Stimulated activated CD8-positive, alpha-beta memory T cell treated with anti-CD3 and anti-CD28 coated beads, Interleukin-4, amount 100 ng/mL, for 1 hour (primary cell): ENCODE data around the gene HDAC2.
"Not testable (repeated sequence)": the region's sequence is repeated elsewhere in the genome, so short reads cannot be mapped to it uniquely, and the experiment has no call there.

Experiments used
- DNase-seq, 2 donors: peaks; one replicate each; pipeline ENCODE4 v3.0.0-alpha.2; 2020; ENCODE audit warnings: low read depth in 2 of 2, low spot score in 1 of 2

Gene HDAC2

DNA sequence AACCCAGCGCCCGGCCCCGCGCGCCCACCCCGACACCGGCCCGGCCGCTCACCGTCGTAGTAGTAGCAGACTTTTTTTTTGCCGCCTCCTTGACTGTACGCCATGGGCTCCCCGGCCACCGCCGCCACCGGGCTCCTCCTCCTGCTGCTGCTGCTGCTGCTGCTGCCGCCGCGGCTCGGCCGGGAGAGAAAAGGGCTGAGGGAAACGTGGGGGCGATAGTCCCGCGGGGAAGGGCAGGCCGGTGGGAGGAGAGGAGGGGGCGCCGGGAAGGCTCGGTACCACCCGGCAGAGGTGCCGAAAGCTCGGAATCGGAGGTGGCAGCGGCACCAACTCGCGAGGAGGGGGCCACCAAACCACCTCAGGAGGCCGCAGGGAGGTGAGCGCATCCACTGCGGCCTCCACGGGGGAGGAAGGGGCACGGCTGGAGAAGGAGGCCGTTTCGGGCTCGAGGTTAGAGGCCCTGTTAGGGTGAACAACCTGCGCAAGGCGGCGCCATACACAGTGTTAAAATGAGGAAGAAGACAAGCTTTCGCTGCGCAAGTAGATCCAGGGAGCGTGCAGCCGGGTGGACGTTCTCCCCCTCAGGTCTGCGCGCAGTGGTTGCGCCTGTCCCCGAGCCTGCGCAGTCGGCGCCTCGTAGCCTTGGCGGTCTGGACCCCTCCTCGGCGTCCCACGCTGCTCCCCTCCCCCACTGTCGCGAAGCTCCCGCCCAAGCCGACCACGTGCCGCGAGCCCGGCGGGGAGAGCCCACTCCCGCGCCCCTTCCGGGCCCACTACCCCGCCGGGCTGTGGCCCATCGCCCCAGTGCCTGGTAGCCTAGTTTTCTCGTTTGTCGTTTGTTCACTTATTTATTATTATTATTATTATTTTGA lies at the start of gene HDAC2:
TSS of gene HDAC2 (minus strand) at position 344 of the 872 bp plus-strand sequence. CDS start at position 104, 240 bp downstream.
- DNase-seq, result peak; percentile 72 to 75

DNA sequence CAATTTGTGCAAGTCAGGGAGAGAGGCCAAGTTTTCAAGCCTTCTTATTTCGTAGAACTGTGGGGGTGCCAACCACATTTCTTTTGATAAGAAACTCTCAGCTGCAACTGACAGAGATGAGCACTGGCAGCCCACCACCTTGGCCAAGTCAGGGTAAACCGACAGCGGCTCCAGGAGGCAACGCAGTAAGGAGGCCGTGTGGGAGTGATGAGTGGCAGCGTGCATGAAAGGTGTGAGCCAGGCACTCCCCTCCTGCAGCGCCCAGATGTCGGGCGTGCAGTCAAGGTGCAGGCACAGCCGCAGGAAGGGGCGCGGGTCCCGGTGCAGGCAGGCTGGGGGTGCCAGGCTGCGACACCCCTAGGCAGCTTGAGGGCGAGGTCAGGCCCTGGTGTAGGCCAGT lies 49.2 kb upstream of the HDAC2 start:
- DNase-seq, result no peak

DNA sequence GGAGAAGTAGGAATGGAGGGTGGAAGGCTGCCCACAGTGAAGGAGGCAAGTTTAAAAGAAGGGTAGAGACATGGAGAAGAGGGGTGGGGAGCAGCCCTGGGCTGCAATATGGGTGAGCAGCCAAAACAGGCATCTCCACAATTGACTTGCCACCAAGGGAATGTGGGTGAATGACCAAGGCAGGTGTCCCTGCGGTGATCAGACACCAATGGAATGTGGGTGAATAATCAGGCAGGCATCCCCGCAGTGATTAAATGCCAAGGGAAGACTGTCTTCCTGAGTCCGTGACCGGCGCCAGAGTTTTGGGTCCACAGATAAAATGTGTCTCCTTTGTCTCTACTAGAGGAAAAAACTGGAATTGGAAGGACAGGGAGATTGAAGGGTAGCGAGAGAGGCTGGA lies 46.2 kb upstream of the HDAC2 start:
- not testable (repeated sequence) for DNase-seq

DNA sequence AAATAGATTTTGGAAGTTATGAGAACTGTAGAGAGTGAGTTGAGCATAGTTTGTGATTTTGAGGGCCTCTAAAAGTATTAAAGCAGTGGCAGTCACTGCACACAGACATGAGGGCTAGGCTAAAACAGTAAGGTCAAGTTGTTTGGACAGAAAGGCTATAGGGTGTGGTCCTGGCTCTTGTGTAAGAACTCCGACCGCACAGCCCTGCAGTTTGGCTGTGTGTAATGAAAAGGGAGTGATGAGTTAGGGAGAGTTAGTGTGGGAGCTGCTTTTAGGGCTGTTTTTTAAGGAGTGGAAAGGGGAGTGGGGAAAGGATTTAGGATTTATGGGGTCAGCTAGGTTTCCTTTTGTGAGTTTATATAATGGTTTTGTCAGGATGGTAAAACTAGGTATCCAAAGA lies 43.2 kb upstream of the HDAC2 start:
- not testable (repeated sequence) for DNase-seq

DNA sequence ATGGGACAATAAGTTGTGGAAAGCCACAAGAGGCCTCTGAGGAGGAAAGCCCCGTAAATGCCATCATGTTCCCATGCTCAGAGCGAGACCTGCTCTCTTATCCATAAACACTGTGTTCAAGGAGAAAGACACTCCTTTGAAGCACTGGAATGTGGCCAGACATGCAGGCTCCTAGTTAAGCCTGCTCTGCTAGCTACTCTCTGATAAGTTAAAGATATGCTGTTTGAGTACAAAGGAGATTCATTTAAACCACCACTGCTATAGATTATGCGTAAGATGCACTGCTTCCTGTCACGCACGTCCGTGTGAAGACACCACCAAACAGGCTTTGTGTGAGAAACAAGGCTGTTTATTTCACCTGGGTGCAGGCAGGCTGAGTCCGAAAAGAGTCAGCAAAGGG lies 40.5 kb upstream of the HDAC2 start:
- not testable (repeated sequence) for DNase-seq

DNA sequence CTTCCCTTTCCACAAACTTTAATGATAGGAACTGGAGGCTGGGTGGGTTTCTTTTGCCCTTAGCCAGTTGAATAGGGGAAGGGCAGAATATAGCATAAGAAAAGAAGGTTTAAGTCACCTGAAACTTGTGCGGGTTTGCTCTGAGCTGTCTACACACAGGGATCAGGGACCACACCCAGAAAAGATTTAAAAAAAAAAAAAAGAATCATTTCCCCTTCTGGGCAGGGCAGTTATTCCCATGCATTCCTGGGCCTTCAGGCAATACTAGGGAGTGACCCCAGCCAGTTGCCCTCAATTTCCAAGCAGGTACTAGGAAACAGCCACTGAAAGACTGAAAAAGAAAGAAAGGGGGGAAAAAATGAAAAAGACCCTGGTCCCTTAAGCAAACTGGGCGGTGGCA lies 39.6 kb upstream of the HDAC2 start:
- DNase-seq, result no peak

DNA sequence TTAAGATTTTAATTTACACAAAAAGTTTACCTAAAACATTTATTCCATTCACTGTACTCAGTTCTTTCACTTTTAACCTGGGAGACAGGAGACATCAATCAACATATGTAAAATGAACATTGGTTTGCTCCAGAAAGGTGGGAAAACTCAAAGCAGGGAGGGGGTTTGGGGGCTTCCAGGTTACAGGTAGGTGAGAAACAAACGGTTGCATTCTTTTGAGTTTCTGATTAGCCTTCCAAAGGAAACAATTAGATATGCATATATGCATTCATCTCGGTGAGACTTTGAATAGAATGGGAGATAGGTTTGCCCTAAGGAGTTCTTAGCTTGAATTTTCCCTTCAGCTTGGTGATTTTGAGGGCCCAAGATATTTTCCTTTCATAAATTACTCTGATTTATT lies 38.2 kb upstream of the HDAC2 start:
- DNase-seq, result no peak

DNA sequence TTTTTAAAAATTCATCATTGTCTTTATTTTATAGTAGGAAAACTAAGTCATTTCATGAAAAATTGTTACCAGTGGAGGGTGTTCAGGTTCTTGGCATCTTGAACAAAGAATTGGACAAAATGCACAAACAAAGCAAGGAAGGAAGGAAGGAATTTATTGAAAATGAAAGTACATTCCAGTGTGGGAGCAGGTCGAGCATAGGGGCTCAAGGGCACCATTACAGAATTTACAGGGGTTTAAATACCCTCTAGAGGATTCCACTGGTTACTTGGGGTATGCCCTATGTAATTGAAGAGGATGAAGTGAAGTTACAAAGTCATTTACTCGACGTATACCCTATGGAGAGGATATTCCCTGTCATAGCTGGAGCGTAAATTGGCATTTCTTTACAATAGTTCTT lies 37.4 kb upstream of the HDAC2 start:
- DNase-seq, result no peak

DNA sequence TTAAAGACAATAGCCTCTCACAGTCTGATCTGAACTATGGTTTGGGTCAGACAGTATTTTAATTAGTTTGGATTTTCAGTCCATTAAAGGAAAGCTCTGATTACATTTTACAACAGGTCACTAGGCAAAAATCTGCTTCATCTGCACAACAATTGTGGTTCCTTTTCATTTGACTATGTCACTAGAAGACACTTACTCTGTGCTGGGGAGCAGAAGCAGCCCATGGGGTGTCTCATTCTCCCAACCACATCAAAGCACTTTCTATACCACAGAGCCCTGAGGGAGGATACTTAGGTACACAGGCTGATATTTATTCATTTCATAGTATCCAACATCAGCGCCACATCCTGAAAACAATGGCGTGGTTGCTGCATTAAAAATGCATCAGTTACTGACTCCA lies 36.6 kb upstream of the HDAC2 start:
- DNase-seq, result no peak

DNA sequence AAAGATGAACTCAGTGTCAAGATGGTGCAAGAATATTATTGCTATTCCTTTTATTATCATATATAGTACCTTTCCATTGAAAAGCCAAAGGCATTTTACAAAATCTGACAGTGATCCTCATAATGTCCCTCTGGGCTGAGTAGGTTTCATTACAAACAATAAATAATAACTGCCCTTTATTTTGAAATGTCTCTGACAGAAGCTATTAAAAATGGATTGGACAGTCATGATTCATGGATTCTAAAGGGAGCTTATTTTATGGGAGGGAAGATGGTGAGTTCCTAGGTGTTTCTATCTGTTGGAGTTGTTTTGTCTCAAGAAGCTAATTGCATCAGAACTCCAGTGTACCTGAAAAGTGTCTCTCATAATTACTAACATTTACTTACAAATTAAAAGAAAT lies 30.4 kb upstream of the HDAC2 start:
- no peak for DNase-seq

DNA sequence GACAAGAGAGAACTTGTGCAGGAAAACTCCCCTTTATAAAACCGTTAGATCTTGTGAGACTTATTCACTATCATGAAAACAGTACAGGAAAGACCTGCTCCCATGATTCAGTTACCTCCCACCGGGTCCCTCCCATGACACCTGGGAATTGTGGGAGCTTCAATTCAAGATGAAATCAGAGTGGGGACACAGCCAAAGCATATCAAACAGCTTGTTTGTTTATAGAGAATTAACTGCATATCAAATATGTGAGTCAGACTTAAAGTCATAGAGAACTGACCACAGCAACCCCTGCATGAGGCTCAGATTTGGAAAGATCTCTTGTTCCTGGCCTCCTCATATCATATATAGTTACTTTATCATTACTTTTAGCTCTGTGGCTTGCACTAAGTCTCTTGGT lies 29.1 kb upstream of the HDAC2 start:
- no peak for DNase-seq

DNA sequence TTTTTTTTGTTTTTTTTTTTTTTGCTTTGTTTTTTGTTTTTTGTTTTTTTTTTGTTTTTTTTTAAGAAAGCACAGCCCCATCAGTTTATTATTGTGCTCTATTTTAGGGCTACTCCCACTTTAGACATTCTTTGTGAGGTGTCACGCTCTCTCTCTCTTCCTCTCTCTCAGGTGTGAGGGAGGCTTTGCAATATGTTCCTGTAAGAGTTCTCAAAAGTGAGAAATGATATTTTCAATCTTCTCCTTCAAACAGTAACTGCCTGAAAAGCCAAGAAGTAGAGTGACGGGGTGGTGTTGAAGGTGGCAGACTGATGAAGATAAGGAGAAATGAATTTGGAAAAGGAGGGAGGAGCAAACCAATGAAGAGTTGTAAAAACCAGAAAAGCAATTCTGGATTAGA lies 28.3 kb upstream of the HDAC2 start:
- DNase-seq, result no peak

DNA sequence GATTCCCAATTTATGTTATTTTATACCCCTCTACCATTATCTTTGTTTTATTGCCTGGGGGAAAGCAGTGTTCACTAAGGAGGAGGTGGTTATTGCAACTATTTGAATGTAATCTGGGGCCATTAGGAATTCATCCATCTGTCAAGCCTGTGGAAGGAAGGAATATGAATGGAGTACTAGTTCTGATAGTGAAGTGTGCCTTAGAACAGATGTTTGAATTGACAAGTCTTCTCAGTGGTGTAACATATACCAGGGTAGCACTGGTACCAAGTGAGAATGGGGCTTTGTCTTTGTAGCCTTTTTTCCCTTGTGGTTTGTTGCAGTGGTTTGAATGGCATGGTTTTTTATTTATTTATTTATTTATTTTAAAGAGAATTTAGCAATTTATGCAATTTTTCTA lies 27.9 kb upstream of the HDAC2 start:
- DNase-seq, result no peak

DNA sequence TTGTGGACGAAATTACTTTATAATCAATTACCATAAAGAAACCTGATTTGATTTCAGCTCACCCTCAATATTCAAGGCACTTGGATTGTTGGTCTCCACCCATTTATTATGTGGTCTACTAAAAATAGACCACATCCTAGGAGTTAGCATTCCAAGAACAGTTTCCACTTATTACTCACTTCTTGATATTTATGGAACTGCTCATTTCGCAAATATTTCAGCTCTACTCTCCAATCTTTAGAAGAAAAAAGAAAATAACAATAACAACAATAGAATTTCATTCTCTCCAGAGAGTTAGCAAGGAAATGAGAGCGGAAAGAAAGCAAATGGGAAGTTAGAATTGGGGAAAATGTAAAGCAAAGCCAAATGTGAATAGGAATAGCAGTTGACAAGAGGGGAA lies 26.2 kb upstream of the HDAC2 start:
- DNase-seq, result no peak

DNA sequence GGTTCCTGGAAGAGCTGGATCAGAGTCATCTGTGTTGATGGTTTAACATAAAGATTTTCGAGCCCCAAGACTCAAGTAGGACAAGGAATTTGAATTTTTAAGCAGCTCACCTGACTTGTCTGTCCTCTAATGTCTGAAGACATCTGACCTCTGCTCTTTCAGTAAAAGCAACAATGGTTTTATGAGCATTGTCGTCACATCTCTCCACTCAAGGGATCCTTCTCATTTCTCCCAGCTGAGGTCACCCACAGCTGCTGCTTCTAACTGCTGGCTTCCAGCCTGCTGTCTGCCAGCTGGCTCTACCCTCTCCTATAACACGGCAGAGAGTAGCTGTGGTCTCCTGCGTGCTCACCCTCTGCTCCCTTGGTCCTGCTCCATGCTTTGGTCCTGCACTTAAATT lies 24.7 kb upstream of the HDAC2 start:
- DNase-seq, result no peak

DNA sequence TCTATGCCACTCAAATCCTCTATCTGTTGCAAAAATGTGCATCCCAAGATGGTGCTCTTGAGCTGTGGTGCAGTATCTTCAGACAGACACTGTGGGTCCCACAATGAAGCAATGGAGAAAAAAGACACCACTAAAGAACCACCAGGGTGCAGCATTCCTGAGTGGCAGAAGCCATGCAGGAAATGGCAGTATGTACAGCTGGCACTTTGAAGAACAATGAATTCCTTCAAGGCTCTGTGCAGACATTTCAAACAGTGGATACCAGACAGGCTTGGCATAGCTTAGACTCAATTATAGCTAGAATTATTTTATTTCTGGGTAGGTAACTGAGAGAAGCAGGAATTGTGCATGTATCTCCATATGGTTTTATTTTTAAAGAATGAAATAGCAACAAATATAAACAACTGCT lies 24.0 kb upstream of the HDAC2 start:
- DNase-seq, result no peak

DNA sequence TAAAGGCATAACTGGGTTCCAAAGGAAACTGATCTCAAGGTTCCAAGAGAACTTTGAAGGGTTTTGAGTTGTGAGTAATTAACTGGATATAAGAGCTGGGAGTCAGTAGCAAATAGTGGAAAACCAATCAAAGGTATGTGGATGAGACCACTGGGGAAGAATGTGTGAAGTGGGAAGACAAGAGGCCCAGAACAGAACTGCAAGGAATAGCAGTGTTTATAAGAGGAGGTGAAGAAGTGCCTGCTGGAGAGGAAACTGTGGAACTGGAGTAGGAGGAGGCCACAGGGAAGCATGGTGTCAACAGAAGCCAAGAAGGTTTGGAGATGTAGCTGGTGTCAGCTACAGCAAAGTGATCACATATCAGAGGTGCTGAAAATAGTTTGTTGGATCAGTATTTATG lies 18.7 kb upstream of the HDAC2 start:
- no peak for DNase-seq

DNA sequence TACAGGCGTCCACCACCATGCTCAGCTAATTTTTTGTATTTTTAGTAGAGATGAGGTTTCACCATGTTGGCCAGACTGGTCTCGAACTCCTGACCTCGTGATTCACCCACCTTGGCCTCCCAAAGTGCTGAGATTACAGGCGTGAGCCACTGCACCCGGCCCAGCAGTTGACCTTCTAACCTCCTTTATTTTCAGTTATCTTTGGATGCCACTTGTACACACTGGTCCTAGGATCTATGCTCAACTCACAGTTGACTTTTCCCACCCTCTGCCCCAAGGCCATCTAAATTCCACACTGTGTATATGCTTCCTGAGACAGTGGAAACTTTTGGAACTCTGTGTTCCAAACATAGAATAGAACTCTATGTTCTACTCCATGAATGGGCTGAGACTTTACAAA lies 11.7 kb upstream of the HDAC2 start:
- DNase-seq, result not testable (repeated sequence)

DNA sequence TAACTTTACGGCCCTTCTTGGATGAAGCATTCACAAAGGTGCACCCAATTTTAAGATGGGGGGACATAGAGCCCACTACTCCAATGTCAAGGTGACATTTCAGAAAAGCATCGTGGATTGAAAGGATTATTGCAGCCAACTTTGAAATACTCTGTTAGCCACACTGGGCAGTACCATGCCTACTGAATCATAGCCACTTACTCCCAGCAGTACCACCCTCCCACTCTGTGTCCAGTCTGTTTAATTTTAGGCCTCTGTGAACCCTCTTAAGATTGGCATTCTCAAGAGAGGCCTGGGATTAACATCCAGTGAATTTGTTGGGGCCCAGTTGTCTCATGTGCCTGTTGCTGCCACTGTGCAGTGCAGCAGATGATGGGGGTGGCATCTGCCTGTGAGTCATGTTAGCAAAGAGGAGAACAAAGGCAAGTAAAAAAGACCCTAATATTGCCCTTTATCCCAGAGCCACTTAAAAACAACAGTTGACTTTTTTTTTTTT lies 11.2 kb upstream of the HDAC2 start:
- DNase-seq, result no peak

DNA sequence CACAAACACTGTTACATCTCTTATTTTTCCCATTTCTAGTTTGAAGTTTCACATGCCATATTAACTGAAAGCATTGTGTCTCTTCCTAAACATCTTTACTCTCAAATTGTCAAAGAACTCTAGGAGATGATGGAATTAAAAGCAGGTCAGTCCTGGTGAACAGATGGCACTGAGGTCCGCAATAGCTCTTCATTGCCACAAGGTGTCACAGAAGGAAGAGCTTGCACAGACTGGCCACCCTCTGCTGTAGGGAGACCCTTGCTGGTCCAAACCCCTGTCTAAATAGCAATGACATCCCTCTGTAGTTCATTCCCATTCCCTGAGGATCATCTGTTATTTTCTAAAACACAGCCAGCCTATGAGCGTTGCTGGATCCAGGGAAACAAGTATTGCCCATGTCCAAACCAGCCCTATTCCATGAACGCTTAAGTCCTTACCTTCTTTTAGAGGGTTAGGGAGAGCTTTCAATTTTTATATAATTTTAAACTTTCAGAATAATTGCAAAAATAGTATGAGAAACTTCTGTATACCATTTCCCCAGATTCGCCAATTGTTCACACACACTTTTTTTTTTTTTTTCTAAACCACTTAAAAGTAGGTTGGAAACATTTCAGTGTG lies 10.1 kb upstream of the HDAC2 start:
- DNase-seq, result no peak

DNA sequence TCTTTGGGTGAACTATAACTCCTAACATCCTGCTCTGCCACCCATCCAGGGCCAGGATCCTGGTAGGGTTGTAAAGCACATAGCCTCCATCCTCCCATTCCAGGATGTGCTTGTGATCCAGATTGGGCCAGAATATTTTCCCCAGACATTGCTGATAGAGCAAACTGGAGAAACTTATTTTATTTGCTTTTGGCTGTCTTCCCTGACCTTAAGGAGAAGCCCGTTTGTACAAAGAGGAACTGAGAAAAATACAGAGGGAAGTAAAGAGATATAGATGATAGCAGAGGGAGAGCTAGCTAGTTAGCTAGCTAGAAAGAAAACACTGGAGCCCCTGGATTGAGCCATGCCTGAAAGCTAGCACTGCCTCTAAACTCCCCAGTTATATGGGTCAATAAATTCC lies 9.0 kb upstream of the HDAC2 start:
- DNase-seq, result no peak

DNA sequence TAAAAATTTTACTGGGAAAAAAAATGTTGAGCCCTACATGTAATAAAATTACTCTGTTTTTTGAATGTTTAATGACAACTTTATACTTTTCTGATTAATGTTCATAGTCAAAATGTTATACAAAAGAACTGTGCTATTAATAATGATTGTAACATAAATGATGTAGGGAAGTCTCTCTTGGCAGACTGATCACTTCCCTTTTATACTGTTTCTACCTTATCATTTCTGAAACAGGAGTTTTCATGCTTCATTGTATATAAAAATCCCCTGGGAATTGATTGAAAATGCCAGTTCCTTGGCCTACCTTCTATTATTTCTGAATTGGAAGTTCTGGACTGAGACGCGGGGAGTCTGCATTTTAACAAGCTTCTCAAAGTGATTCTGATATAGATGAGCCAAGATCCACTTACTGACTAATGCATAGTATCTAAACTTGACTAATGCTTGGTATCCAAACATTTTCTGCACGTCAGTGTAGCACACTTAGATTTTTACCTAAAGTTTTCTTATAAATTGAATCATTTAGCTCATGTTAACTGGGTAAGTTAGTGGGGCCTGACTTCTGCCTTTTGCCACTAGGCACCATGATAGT lies 7.2 kb upstream of the HDAC2 start:
- DNase-seq, result no peak
